HG02759 (cell line): Measurements from ENCODE around the gene TYR.
"Not testable (repeated sequence)": the region's sequence is repeated elsewhere in the genome, so short reads cannot be mapped to it uniquely, and the experiment has no call there.

ENCODE experiments used
- ATAC-seq: cut with Tn5 transposase; IDR thresholded peaks from one replicate; pipeline ENCODE4 v1.9.1; 2021; ENCODE audit warnings: mild to moderate bottlenecking, moderate library complexity; ENCODE audit not compliant: unreplicated experiment

TYR gene

DNA sequence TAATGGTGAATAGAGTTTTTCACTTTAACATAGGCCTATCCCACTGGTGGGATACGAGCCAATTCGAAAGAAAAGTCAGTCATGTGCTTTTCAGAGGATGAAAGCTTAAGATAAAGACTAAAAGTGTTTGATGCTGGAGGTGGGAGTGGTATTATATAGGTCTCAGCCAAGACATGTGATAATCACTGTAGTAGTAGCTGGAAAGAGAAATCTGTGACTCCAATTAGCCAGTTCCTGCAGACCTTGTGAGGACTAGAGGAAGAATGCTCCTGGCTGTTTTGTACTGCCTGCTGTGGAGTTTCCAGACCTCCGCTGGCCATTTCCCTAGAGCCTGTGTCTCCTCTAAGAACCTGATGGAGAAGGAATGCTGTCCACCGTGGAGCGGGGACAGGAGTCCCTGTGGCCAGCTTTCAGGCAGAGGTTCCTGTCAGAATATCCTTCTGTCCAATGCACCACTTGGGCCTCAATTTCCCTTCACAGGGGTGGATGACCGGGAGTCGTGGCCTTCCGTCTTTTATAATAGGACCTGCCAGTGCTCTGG, at the start of gene TYR:
Gene TYR, plus strand, starts transcription at position 185 of the 541 bp plus-strand sequence. Its CDS starts 79 bp downstream, at position 264.
- no peak for ATAC-seq

- no peak for ATAC-seq
Observed at GRCh38 chr11:89136606-89137005, 41.1 kb upstream of the TYR start.

DNA sequence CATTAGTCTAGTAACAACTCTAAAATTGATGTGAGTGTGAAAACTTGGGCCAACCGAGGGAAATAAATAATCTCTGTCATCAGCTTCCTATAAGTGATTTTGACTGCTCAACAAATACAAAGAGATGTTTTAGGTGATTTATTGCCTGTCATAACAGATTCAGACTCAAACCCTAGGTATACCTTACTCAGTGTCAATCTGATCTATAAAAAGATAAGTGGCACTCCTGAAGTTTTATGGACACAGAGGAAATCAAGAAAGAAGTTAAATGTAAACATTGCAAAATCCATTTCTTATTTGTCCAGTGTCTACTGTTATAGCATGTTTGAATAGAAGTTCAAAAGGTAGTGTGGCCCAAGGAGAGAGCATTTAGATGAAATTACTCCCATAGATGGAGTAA, 30.4 kb upstream of the TYR start:
- ATAC-seq: no peak

DNA sequence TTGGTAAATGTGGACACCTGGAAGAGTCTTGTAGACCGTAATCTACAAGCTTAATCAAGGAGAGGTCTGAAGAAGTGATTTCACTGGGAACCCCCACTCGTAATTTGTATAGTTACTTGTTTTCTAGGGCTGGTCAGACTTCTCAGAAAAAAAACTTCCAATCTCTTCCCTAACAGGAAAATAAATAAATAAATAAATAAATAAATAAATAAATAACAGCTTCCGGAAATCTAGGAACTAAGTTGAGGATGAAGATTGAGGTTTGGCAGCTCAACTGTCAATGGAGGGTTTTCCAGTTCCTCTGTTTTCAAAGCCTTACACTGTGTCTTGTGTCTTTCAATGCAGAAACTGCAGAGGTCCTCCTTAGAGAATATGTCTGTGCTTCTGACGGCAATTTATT, 17.7 kb upstream of the TYR start:
- no peak for ATAC-seq

- ATAC-seq: no peak
Observed at GRCh38 chr11:89161949-89162348, 15.7 kb upstream of the TYR start.

DNA sequence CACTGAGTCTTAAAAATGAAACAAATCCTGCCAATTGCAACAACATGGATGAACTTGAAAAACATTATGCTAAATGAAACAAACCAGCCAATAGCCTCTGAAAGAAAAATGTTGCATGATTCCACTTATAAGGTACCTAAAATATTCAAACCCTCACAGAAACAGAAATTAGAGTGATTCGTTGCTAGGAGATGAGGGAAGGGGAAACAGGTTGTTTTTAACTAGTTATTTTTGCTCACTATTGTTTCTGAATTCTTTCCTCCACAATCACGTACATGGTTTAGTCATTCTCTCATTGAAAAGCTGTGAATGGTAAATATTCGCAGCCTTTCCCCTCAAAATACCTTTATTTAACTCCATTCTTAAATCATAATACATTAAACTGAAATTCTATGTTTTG, 14.0 kb upstream of the TYR start:
- ATAC-seq: no peak

DNA sequence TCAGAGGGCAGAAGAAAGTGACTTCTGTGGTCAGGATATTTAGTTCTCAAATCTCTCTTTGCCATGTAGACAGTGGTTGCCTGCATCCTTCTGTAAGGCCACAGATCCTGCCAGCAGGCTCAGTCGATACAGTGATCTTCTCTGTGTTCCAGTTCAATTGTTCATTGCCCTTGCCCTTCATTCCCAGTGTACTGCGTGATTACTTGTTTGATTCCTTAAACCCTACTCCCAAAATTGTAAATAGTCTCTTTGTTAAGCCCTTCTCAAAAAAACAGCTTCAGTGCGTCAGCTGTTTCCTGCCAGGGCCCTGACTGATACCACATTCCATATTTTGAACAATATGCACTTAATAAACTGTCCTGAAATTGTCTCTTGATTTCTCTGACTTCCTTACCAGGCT, 9.3 kb upstream of the TYR start:
- ATAC-seq: no peak

GRCh38 chr11:89175796-89176195, 1.9 kb upstream of the TYR start:
- ATAC-seq: no peak

GRCh38 chr11:89176938-89177337, 737 bp upstream of the TYR start:
- no peak for ATAC-seq

- no peak for ATAC-seq
Observed at GRCh38 chr11:89181111-89181510, 3.4 kb downstream of the TYR start.

GRCh38 chr11:89182773-89183518, 5.3 kb downstream of the TYR start:
- no peak for ATAC-seq

DNA sequence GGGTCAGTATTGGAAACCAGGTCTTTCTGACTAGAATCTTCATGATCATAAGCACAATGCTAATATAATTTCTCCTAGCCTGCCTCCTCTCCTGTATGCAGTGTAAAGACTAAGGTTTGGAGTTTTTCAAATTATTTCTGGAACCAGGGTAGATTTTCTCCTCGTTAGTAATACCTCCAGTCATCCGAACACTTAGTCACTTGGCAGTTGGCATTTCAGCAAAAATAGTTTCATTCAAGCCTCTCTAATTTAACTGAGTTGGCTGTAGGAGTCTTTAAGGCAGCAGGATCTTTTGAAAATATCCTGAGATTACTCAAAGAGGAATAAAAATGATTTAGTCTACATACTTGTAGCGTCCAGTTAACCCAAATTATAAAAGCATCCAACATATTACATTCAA, 6.3 kb downstream of the TYR start:
- no peak for ATAC-seq

- no peak for ATAC-seq
Observed at GRCh38 chr11:89189776-89190175, 12.1 kb downstream of the TYR start.

DNA sequence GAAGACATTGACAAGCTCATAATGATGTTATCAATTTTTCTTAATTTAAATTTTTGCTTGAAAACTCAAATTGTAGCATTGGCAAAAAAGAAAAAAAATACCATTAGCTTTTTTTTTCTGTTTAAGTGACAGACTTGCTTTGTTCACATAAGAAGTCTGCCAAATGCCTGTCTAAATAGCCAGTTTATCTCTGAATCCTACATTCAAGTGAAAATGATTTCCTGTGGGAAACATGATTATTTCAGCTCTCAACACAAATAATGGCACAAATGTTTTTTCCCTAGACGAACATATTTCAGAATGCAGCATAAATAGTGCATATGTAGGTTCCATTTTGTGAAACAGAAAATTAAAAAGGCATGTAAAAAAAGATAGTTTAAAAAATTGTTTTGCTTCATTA, 23.5 kb downstream of the TYR start:
- ATAC-seq: no peak

DNA sequence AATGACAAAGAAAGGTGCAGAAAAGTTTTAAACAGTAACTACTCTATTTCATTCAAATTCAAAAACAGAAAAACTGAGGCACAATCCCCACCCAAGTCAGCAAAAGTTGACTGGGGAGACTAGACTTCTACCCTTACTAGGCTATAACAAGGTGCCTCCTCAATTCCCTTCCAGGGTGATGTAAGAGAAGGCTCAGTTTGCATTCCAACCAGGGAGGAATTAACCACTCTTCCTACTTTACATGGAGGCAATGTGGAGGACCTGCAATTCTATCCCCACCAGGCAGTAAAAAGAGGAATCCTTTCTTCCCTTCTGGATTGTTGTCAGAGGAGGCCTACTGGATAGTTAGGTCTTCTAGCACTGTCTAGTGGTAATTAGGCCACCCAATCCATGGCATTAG, 26.1 kb downstream of the TYR start:
- ATAC-seq: no peak

DNA sequence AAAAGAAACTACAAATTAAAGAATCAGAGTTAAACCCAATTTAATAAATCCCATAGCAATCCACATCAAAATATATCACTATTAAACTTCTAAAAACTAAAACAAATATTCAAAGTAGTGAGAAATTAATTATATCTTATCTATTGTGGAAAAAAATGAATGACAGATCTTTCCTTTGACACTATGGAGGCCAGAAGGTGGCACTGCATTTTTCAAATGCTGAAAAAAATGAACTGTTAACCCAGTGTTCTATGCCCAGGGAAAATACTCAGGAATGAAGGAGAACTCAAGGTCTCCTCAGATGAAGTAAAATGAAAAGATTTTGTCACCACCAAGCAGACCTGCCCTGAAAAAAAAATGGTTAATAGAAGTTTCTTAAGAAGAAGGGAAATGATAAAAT, 27.7 kb downstream of the TYR start:
- ATAC-seq: no peak

- no peak for ATAC-seq
Observed at GRCh38 chr11:89220684-89221339, 43.1 kb downstream of the TYR start.

DNA sequence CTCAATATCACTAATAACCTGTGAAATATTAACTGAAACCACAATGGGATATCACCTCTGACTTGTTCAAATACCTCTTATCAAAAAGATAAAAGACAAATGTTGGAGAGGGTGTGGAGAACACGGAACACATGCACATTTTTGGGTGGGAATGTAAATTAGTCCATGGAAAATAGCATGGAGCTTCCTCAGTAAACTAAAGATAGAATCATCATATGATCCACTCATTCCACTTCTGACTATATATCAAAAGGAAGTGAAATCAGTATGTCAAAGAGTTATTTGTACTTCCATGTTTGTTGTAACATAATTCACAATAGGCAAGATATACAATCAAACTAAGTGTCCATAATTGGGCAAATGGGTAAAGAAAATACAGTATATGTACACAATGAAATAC, 57.4 kb downstream of the TYR start:
- ATAC-seq: no peak

DNA sequence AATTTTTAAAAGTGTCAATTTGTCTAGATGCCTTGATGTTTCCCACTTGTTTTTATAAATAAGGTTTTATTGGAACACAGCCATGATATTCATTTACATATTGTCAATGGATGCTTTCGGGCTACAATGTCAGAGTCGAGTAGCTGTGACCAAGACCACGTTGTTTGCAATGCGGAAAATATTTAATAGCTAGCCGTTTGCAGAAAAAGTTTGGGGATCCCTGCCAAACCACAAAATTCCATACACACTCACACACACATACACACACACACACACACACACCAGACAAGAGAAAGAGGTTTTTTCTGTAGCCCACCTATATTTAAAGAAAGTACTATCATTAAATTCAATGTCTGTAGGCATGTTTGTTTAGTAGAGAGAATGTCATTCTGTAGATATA, 58.3 kb downstream of the TYR start:
- no peak for ATAC-seq

GRCh38 chr11:89247007-89247406, 69.3 kb downstream of the TYR start:
- ATAC-seq: not testable (repeated sequence)

DNA sequence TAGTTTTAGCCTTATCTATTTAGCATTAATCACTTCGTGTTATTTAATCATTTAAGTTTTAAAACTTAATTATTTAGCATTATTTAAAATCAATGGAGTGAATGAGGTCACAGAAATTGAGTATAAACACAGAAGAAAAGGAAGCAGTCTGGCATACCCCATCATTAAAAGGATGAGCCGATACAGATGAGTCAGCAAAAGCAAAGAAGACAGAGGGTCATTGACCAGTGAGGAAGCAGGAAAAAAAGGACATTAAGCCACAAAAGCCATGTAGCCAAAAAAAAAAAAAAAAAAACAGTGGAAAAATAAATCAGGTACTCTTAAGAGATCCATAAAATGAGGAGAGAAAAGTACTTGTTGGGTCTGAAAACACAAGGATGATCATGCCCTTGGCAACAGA, 71.5 kb downstream of the TYR start:
- no peak for ATAC-seq

- not testable (repeated sequence) for ATAC-seq
Observed at GRCh38 chr11:89261483-89261882, 83.8 kb downstream of the TYR start.
